ENCODE data around the gene TPSD1.
"Not testable (repeated sequence)": the region's sequence is repeated elsewhere in the genome, so short reads cannot be mapped to it uniquely, and the experiment has no call there.

TPSD1 gene

DNA sequence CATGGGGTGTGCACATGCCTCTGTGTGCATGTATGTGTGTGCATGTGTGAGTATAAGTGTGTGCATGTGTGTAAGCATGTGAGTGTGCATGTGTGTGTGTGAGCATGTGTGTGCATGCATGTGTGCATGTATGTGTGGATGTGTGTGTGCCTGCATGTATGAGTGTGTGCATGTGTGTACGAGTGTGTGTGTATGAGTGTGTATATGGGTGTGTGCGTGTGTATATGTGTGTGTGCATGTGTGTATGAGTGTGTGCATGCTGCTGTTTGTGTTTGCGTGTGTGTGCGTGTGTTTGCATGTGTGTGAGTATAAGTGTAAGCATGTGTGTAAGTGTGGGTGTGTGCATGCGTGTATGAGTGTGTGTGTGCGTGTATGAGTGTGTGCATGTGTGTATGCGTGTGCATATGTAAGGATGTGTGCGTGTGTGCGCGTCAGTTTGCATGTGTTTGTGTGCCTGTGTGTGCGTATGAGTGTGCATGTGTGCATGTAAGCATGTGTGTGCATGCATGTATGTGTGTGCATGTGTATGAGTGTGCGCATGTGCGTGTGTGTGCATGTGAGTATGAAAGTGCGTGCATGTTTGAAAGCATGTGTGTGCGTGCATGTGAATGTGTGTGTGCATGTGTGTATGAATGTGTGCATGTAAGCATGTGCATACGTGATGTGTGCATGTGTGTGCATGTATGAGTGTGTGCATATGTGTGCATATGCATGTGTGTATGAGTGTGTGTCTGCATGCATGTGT is 8.6 kb downstream of the TPSD1 start:
- no peak for DNase-seq

DNA sequence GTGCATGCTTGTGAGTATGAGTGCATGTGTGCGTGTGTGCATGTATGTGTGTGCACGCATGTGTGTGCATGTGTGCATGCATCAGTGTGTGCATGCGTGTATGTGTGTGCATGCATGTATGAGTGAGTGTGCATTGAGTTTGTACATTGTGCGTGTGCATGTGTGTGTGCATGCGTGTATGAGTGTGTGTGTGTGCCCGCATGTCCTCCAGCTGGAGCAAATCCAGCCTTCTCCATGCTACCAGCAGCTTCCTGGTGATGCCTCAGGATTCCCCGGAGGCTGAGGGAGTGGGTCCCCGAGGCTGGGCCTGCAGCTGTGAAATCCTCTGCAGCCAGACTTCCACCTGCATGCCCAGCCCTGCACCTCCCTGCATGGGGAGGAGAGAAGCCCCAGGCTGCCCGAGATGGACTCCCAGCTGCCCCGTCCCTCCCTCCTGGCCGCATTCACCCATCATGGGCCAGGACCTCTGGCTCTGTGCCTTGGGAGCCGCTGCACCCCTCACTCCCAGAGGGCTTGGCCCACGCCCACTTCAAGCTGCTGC is 9.3 kb downstream of the TPSD1 start:
- DNase-seq, result no peak

- no peak for DNase-seq
Observed at GRCh38 chr16:1265826-1266225, 10.0 kb downstream of the TPSD1 start.

DNA sequence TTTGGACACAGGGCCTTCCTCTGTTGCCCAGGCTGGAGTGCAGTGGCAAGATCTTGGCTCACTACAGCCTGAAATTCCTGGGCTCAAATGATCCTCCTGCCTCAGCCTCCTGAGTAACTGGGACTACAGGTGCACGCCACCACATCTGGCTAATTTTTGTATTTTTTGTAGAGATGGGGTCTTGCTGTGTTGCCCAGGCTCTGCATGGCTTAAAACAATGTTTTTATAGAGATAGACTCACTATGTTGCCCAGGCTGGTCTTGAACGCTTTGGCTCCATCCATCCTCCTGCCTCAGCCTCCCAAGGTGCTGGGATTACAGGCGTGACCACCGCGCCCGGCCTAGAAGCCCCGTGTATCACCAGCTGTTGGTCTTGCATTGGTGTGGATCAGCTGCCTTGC is 13.5 kb downstream of the TPSD1 start:
- not testable (repeated sequence) for DNase-seq

DNA sequence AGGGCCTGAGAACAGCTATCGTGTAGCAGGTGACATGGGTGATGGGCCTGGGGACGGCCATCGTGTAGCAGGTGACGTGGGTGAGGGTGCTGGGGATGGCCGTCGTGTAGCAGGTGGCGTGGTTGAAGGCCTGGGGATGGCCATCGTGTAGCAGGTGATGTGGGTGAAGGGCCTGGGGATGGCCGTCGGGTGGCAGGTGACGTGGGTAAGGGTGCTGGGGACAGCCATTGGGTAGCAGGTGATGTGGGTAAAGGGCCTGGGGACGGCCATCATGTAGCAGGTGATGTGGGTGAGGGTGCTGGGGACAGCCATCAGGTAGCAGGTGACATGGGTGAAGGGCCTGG is 15.5 kb downstream of the TPSD1 start:
- DNase-seq, result no peak

- not testable (repeated sequence) for DNase-seq
Observed at GRCh38 chr16:1271724-1272413, 16.0 kb downstream of the TPSD1 start.

DNA sequence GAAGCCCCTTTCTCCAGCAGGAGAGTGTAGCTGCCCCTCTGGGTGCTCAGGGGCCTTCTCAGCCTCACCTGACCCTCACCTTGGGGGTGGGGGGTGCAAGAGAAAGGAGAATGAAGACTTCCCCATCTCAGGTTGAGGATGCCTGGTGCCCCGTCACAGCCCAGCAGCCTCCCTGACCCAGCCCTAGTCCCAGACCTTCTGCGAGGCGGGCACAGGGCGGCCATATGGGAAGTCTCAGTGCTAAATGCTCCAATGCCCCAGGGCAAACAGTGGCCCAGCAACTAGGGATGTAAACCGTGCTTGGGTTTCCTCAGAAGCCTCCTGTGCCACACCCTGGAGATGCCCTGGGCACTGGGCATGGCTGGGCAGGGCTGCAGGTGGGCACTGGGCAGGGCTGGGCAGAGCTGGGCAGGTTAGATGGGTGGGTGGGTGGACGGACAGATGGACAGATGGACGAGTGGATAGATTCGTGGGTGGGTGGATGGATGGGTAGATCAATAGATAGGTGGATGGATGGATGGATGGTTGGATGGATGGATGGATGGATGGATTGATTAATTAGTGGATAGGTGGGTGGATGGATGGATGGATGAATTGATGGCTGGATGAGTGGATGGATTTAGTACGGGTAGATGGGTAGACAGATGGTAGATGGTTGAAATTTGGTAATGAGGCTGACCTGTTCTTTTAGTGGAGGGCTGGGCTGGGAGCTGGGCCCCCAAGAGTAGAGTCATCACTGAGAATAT is 16.8 kb downstream of the TPSD1 start:
- DNase-seq, result no peak

DNA sequence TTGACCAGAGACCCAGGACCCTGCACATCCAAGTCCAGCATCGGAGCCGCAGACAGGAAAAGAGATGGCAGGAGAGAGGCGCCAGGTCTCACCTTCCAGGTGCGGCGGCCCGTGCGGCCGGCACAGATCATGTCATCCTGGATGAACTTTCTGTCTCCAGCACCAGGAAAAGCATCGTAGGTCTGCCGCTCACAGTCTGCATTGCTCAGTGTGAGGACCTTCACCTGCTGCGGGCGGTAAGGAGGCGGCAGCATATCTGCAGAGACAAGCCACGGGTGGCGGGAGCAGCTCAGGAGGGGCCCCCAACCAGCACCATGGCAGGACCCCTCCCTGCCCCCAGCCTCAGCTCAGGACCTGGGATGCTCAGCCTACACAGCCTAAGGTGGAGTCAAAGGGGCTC is 17.9 kb downstream of the TPSD1 start:
- DNase-seq, result no peak

GRCh38 chr16:1274767-1275166 is 18.9 kb downstream of the TPSD1 start:
- no peak for DNase-seq

DNA sequence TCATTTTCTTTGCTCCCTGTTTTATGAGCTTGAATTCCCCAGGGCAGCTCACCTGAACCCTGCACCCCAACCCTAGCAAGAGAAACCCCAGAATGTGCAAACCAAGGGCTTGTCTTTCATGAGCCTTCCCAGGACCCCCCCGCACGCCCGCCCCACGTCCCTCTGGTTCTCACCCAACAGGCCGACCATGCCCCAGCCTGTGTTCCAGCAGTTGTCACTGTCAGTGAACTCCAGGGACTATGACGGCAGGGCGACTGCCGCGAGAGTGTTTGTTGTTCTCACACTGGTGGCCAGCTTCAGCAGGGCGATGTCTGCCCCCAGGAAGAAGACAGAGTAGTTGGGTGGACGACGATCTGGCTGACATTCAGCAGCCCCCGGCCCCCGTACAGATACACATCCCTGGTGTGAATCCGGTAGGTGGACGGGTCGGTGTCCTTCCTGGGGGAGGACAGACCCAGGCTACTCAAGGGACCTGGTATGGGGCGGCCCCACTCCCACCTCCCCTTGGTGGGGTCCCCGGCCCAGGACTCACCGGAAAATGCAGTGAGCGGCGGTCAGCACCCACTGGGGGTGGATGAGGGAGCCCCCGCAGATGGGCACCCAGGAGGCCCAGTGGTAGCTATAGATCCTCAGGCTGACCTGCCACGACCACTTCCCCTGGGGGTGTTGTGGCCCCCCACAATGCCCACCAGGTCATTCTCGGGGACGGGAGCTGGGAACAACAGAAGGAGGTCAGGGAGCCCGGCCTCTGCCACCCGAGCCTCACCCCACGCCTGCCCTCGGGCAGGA is 20.1 kb downstream of the TPSD1 start:
- DNase-seq, result no peak

DNA sequence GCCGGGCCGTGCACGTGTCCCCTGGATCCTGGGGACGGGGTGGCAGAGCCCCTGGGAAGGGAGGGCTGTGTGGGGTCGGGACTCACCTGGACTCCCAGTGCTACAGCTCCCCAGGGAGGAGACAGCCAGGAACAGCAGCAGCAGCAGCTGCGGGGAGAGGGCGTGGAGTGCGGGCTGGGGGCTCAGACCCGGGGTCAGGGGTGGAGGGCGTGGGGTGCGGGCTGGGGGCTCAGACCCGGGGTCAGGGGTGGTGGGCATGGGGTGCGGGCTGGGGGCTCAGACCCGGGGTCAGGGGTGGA is 20.7 kb downstream of the TPSD1 start:
- DNase-seq, result no peak

DNA sequence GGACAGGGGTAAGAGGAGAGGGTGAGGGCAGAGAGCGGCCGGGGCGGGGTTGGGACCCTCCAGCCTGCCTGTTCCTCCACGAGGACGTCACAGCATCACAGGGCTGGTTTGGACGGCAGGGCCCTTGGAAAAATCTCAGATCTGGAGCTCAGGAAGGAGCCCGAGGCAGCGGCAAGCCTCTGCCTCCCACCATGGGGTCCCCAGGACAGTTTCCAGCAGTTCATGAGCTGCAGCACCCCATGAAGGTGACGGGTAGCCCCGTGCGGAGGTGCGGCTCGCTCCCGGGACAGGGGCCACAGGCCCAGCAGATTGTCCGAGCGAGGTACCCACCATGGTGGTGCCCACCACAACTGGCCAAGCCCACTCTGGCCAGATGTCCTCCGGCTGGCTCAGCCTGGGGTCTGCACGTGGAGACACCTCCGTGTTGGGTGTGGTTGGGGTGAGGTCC is 21.3 kb downstream of the TPSD1 start:
- no peak for DNase-seq

DNA sequence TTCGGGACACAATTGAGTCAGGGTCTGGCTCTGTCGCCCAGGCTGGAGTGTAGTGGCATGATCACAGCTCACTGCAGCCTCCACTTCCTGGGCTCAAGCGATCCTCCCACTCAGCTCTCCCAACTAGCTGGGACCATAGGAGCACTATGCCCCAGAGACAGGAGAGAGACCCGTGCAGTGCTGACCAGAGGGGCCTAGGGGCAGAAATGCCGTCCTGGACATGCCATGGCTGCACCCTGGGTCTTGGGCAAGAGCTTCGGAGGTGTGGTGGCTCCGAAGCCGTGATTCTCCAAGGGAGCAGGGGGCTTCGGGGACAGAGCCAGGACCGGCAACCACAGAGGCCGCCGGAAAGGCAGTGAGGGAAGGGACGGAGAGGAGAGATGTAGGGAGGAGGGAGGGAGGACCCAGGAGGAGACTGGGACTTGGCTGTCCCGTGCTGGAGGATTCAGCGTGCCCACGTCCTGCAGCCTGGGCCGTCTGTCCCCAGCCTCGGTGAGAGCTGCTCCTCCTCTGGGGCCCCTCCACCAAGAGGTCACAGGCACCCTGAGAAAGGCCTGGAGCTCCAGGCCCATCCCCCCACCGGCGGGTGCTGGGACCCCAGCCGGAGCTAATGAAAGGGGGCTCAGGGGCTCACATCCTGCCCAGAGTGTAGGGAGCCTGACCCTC is 21.9 kb downstream of the TPSD1 start:
- DNase-seq, result no peak

DNA sequence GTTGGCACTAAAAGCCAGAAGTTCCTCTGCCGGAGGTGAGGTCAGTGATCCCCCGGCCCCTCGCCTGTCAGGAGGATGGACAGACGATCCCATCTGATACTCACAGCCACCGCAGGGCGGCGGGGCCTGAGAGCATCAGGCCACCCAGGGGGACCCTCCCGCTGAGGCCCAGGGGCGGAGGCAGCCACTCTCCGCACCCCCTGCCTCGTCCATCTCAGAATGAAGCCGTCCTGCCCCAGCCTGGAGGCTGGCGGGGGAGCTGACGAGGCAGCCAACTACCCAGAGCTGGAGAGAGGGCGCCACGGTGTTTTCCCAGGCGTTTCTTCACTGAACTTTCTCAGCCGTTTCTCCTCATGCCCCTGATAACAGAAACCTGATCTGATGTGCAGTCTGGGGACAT is 22.6 kb downstream of the TPSD1 start:
- no peak for DNase-seq

DNA sequence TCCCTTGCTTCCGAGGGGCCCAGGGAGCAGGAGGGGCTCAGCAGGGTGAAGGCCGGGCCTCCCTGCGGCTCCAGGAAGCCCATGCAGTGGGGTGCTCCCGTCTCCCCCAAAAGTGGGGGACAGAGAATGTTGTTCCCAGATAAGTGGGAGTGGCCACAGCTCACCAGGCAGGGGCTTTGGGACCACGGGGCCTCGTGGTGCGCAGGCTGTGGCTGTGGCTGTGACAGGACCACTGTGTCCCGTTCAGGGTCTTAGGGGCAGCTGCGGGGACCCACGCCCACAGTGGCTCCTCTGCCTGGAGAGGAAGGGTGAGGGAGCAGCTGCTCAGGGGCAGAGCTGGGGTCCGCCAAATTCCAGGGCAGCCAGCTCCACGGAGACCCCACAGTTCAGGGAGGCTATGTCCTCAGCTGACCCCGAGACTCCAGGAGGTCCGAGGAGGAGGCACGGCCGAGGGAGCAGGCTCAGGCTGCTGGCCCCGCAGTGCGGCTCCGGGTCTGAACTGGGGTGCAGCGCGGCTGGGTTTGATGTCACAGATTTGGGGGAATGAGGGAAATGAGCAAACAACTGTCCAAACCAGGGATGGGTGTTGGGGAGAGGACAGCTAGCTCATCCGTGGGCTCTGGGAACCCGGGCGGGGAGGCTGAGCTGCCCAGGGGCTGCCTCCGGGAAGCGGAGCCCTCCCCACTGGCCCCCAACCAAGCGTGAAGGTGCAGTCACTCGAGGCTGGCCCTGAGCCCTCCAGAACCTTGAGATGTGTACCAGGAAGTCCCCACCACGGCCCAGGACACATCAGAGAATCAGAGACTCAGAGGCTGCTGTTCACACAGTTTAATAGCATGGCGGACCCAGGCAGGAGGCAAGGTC is 23.4 kb downstream of the TPSD1 start:
- no peak for DNase-seq

DNA sequence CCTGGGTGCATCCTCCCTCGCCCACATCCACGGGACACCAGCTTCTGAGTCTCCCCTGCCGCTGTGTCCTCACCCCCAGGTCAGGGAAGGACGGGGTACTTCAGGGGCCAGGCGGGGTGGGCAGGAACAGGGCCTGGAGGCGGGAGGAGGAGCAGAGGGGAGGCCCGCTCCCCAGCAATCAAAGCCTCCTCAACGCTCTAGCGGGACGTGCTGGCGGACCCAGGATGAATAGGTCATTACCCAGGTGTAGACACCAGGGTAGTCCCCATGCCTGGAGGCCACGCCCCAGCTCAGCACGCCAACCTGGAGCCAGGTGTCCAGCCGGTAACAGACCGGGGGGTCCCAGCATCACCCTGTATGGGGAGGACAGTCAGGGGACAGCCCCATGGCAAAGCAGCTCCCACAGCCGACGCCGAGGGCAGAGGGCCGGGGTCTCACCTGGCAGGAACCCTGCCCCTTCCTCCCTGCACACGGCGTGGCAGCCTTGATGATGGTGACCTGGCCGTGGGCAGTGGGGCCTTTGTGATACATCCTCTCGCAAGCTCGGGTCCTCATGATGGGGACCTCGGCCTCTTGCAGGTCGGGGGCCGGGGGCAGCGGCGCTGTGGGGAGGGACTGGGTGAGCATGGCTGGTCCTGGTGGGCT is 24.2 kb downstream of the TPSD1 start:
- peak in 1 of 2 donors; percentile 15 for DNase-seq

- DNase-seq, result no peak
Observed at GRCh38 chr16:1280783-1281182, 24.9 kb downstream of the TPSD1 start.

DNA sequence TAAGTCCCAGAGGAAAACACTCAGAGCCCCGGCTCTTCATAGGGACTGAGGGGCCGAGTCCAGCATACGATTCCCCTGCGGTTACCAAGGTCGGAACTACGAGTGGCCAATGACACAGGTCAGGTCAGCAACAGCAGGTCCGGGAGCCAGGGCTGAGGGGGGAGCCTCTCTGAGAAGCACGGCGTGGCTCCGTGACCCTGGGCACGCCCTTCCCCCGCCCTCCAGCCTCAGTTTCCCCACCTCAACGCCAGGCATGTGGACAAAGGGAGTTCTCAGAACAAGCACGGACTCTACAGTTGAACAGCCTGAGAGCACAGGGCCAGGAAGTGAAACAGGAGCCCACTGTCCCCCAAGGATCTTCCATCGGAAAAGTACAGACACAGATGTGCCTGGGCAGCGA is 25.6 kb downstream of the TPSD1 start:
- DNase-seq, result no peak

- DNase-seq, result no peak
Observed at GRCh38 chr16:1282324-1282973, 26.6 kb downstream of the TPSD1 start.

- DNase-seq, result no peak
Observed at GRCh38 chr16:1283296-1283695, 27.4 kb downstream of the TPSD1 start.

Data from stimulated activated CD4-positive, alpha-beta T cell treated with anti-CD3 and anti-CD28 coated beads, Interleukin-2, amount 100 ng/mL, for 24 hours (primary cell).